ENCODE measurements around the gene CSAG3.
"Not testable (repeated sequence)": the region's sequence is repeated elsewhere in the genome, so short reads cannot be mapped to it uniquely, and the experiment has no call there.

Gene CSAG3

GRCh38 chrX:152738560-152738959 lies 20.5 kb upstream of the CSAG3 start:
- no peak for ATAC-seq (ENCODE audit: insufficient read depth, low read depth)
- DNase-seq = no peak
- Histone ChIP-seq H3K4me3 (ENCODE audit: low read depth in 1 of 2, low read length in 2 of 2) (no peak overlapping the region), H3K4me1 (ENCODE audit: insufficient read depth, low read length) (no peaks in the 10 kb centered on the region), H3K4me2 (ENCODE audit: insufficient read depth, low read length) (no peak overlapping the region), H3K27ac (ENCODE audit: low read length) (no peak overlapping the region), H2AFZ (ENCODE audit: low read depth, low read length) (no peak overlapping the region), H3K9me3 (ENCODE audit: insufficient read depth, low read length, severe bottlenecking) (no peaks in the 10 kb centered on the region), H3K9ac (ENCODE audit: low read depth, low read length) (no peak overlapping the region), H3K36me3 (ENCODE audit: insufficient read depth, low read length) (no peaks in the 10 kb centered on the region), H3K79me2 (ENCODE audit: insufficient read depth, low read length) (no peaks in the 10 kb centered on the region), H3K27me3 (ENCODE audit: insufficient read depth, low read length, poor library complexity) (no peaks in the 10 kb centered on the region), H4K20me1 (ENCODE audit: insufficient read depth, low read length) (no peaks in the 10 kb centered on the region)
- TF ChIP-seq EZH2 (IDR thresholded peaks at IDR 0.05; ENCODE audit: borderline replicate concordance, low read depth, low read length, severe bottlenecking) = no peak

GRCh38 chrX:152753686-152754650 lies 5.0 kb upstream of the CSAG3 start, which contains the start of gene MAGEA2:
TSS of gene MAGEA2 (minus strand) at chrX:152753842. CDS start at chrX:152751363, 2,479 bp downstream.
- ATAC-seq (ENCODE audit: insufficient read depth, low read depth); H3K27ac ChIP-seq (ENCODE audit: low read length); H3K36me3 ChIP-seq (ENCODE audit: insufficient read depth, low read length); H3K27me3 ChIP-seq (ENCODE audit: insufficient read depth, low read length, poor library complexity); H3K4me2 ChIP-seq (ENCODE audit: insufficient read depth, low read length); H3K9ac ChIP-seq (ENCODE audit: low read depth, low read length); H4K20me1 ChIP-seq (ENCODE audit: insufficient read depth, low read length); H3K79me2 ChIP-seq (ENCODE audit: insufficient read depth, low read length); H3K4me3 ChIP-seq (ENCODE audit: low read depth in 1 of 2, low read length in 2 of 2); H3K9me3 ChIP-seq (ENCODE audit: insufficient read depth, low read length, severe bottlenecking); H3K4me1 ChIP-seq (ENCODE audit: insufficient read depth, low read length); H2AFZ ChIP-seq (ENCODE audit: low read depth, low read length); DNase-seq: not testable (repeated sequence)

- H3K79me2 ChIP-seq (ENCODE audit: insufficient read depth, low read length); H3K27me3 ChIP-seq (ENCODE audit: insufficient read depth, low read length, poor library complexity); H3K27ac ChIP-seq (ENCODE audit: low read length); H3K9ac ChIP-seq (ENCODE audit: low read depth, low read length); H3K36me3 ChIP-seq (ENCODE audit: insufficient read depth, low read length); H3K9me3 ChIP-seq (ENCODE audit: insufficient read depth, low read length, severe bottlenecking); H3K4me1 ChIP-seq (ENCODE audit: insufficient read depth, low read length); H2AFZ ChIP-seq (ENCODE audit: low read depth, low read length); H3K4me2 ChIP-seq (ENCODE audit: insufficient read depth, low read length); H3K4me3 ChIP-seq (ENCODE audit: low read depth in 1 of 2, low read length in 2 of 2); H4K20me1 ChIP-seq (ENCODE audit: insufficient read depth, low read length); DNase-seq; ATAC-seq (ENCODE audit: insufficient read depth, low read depth): not testable (repeated sequence)
These were observed 4.1 kb upstream of the CSAG3 start for GRCh38 chrX:152754871-152755270.

GRCh38 chrX:152759544-152759943 lies 526 bp downstream of the CSAG3 start:
- H2AFZ ChIP-seq (ENCODE audit: low read depth, low read length); DNase-seq; H3K9me3 ChIP-seq (ENCODE audit: insufficient read depth, low read length, severe bottlenecking); H3K4me2 ChIP-seq (ENCODE audit: insufficient read depth, low read length); H4K20me1 ChIP-seq (ENCODE audit: insufficient read depth, low read length); H3K36me3 ChIP-seq (ENCODE audit: insufficient read depth, low read length); H3K4me1 ChIP-seq (ENCODE audit: insufficient read depth, low read length); H3K4me3 ChIP-seq (ENCODE audit: low read depth in 1 of 2, low read length in 2 of 2); ATAC-seq (ENCODE audit: insufficient read depth, low read depth); H3K27ac ChIP-seq (ENCODE audit: low read length); H3K79me2 ChIP-seq (ENCODE audit: insufficient read depth, low read length); H3K9ac ChIP-seq (ENCODE audit: low read depth, low read length); H3K27me3 ChIP-seq (ENCODE audit: insufficient read depth, low read length, poor library complexity): not testable (repeated sequence)

GRCh38 chrX:152761582-152761981 lies 2.6 kb downstream of the CSAG3 start:
- not testable (repeated sequence) for H3K36me3 ChIP-seq (ENCODE audit: insufficient read depth, low read length); H3K9ac ChIP-seq (ENCODE audit: low read depth, low read length); H3K4me3 ChIP-seq (ENCODE audit: low read depth in 1 of 2, low read length in 2 of 2); H3K9me3 ChIP-seq (ENCODE audit: insufficient read depth, low read length, severe bottlenecking); DNase-seq; H3K27ac ChIP-seq (ENCODE audit: low read length); H3K4me1 ChIP-seq (ENCODE audit: insufficient read depth, low read length); H3K4me2 ChIP-seq (ENCODE audit: insufficient read depth, low read length); H3K27me3 ChIP-seq (ENCODE audit: insufficient read depth, low read length, poor library complexity); ATAC-seq (ENCODE audit: insufficient read depth, low read depth); H2AFZ ChIP-seq (ENCODE audit: low read depth, low read length); H4K20me1 ChIP-seq (ENCODE audit: insufficient read depth, low read length); H3K79me2 ChIP-seq (ENCODE audit: insufficient read depth, low read length)

GRCh38 chrX:152766562-152766961 lies 7.5 kb downstream of the CSAG3 start:
- not testable (repeated sequence) for H3K4me1 ChIP-seq (ENCODE audit: insufficient read depth, low read length); H3K36me3 ChIP-seq (ENCODE audit: insufficient read depth, low read length); H3K27ac ChIP-seq (ENCODE audit: low read length); H3K9ac ChIP-seq (ENCODE audit: low read depth, low read length); H3K4me2 ChIP-seq (ENCODE audit: insufficient read depth, low read length); H2AFZ ChIP-seq (ENCODE audit: low read depth, low read length); ATAC-seq (ENCODE audit: insufficient read depth, low read depth); H4K20me1 ChIP-seq (ENCODE audit: insufficient read depth, low read length); H3K9me3 ChIP-seq (ENCODE audit: insufficient read depth, low read length, severe bottlenecking); DNase-seq; H3K27me3 ChIP-seq (ENCODE audit: insufficient read depth, low read length, poor library complexity); H3K4me3 ChIP-seq (ENCODE audit: low read depth in 1 of 2, low read length in 2 of 2); H3K79me2 ChIP-seq (ENCODE audit: insufficient read depth, low read length)

GRCh38 chrX:152769549-152770289 lies 10.7 kb downstream of the CSAG3 start, which contains the start of gene MAGEA6:
TSS of gene MAGEA6 (minus strand) at chrX:152769689. CDS start at chrX:152767650, 2,039 bp downstream.
- H3K4me1 ChIP-seq (ENCODE audit: insufficient read depth, low read length); ATAC-seq (ENCODE audit: insufficient read depth, low read depth); H3K27ac ChIP-seq (ENCODE audit: low read length); H3K36me3 ChIP-seq (ENCODE audit: insufficient read depth, low read length); H3K9me3 ChIP-seq (ENCODE audit: insufficient read depth, low read length, severe bottlenecking); H3K27me3 ChIP-seq (ENCODE audit: insufficient read depth, low read length, poor library complexity); H3K4me3 ChIP-seq (ENCODE audit: low read depth in 1 of 2, low read length in 2 of 2); DNase-seq; H2AFZ ChIP-seq (ENCODE audit: low read depth, low read length); H3K9ac ChIP-seq (ENCODE audit: low read depth, low read length); H4K20me1 ChIP-seq (ENCODE audit: insufficient read depth, low read length); H3K4me2 ChIP-seq (ENCODE audit: insufficient read depth, low read length); H3K79me2 ChIP-seq (ENCODE audit: insufficient read depth, low read length): not testable (repeated sequence)
